Left ventricle myocardium inferior (tissue), 1 donor: ENCODE results near the gene GRAMD2A. TPM values are rescaled to one million over a fixed set of nuclear protein-coding genes. Genes with fewer than 3 reads are reported as not detected.

Experiments used
- DNase-seq: peaks from one replicate; pipeline ENCODE4 v3.0.0-alpha.2; 2020
- H3K27ac ChIP-seq: fragments of 200-600 bp; replicated peaks from 2 replicates; pipeline ENCODE4 v1.8.0; 2021
- H3K27me3 ChIP-seq: fragments of 200-600 bp; 2 replicates; pipeline ENCODE4 v1.8.0; 2021; ENCODE audit warnings: low read depth
- H3K36me3 ChIP-seq: fragments of 200-600 bp; 2 replicates; pipeline ENCODE4 v1.8.0; 2021
- H3K4me1 ChIP-seq: fragments of 200-600 bp; 2 replicates; pipeline ENCODE4 v1.8.0; 2021
- H3K4me3 ChIP-seq: fragments of 200-600 bp; 2 replicates; pipeline ENCODE4 v1.8.0; 2021; ENCODE audit warnings: mild to moderate bottlenecking, moderate library complexity
- H3K9me3 ChIP-seq: fragments of 200-600 bp; replicated peaks from 2 replicates; pipeline ENCODE4 v1.8.0; 2021
- intact Hi-C: fragments of 100-400 bp; cut with micrococcal nuclease; formaldehyde crosslinking; loops from one replicate; pipeline ENCODE4 v1.11.0; 2022
- total RNA-seq: library from RNA; stranded (reverse); fragmentation: NEBNext Ultra II Directional; extraction: Animal tissue kit (Norgen Biotek cat#: 25700); gene quantifications from one replicate; pipeline ENCODE4 v1.2.1, GENCODE V29; 2021
- TF ChIP-seq, protein P1 (sequence below): fragments of 200-600 bp; IDR thresholded peaks from 2 replicates; pipeline ENCODE4 v1.8.0; 2021; ENCODE audit warnings: antibody characterized with exemption, mild to moderate bottlenecking, borderline replicate concordance
- donor health status: DM: no; HTN: yes; CAD: no; lungs with severe emphysema.

The GRAMD2A gene
- total RNA-seq, 1 donor from 2014 or later: not detected

- intact Hi-C loops: no loop called here
- Histone ChIP-seq H3K9me3 (no peaks in the 10 kb centered on the region), H3K27ac (peak overlapping the region; percentile 15), H3K36me3 (no peaks in the 10 kb centered on the region), H3K4me1 (peaks cover 67% of the 10 kb centered on the region), H3K27me3 (no peaks in the 10 kb centered on the region), H3K4me3 (no peak overlapping the region)
- no peak for DNase-seq
- TF ChIP-seq, protein P1, sequence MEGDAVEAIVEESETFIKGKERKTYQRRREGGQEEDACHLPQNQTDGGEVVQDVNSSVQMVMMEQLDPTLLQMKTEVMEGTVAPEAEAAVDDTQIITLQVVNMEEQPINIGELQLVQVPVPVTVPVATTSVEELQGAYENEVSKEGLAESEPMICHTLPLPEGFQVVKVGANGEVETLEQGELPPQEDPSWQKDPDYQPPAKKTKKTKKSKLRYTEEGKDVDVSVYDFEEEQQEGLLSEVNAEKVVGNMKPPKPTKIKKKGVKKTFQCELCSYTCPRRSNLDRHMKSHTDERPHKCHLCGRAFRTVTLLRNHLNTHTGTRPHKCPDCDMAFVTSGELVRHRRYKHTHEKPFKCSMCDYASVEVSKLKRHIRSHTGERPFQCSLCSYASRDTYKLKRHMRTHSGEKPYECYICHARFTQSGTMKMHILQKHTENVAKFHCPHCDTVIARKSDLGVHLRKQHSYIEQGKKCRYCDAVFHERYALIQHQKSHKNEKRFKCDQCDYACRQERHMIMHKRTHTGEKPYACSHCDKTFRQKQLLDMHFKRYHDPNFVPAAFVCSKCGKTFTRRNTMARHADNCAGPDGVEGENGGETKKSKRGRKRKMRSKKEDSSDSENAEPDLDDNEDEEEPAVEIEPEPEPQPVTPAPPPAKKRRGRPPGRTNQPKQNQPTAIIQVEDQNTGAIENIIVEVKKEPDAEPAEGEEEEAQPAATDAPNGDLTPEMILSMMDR: no peak
These were observed 84.1 kb downstream of the GRAMD2A start for GRCh38 chr15:72113347-72114031.

DNA sequence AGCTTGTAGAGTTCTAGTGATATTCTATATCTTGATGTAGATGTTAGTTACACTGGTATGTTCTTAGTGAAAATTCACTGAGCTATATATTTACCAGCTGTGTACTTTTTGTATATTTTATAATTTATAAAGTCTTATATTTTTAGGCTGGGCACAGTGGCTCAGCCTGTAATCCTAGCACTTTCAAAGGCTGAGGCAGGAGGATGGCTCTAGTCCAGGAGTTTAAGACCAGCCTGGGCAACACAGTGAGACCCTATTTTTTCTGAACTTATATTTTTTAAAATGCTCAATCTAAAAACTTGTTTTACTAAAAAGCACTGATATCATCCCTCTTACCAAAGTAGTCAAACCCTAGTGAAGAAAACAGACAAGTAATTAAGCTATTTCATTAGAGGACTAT is 84.8 kb downstream of the GRAMD2A start:
- Histone ChIP-seq H3K4me1 (peaks cover 73% of the 10 kb centered on the region), H3K27me3 (no peaks in the 10 kb centered on the region), H3K9me3 (no peaks in the 10 kb centered on the region), H3K36me3 (no peaks in the 10 kb centered on the region), H3K4me3 (no peak overlapping the region), H3K27ac (peak overlapping the region; percentile 53)
- intact Hi-C loops: no loop called here
- no peak for DNase-seq
- TF ChIP-seq, protein P1: no peak

GRCh38 chr15:72112116-72112515 is 85.5 kb downstream of the GRAMD2A start:
- H3K36me3 ChIP-seq: no peaks in the 10 kb centered on the region
- no peaks in the 10 kb centered on the region for H3K27me3 ChIP-seq
- intact Hi-C loops: no loop called here
- no peak for DNase-seq
- TF ChIP-seq, protein P1: no peak
- peaks cover 73% of the 10 kb centered on the region for H3K4me1 ChIP-seq
- no peak overlapping the region for H3K4me3 ChIP-seq
- no peaks in the 10 kb centered on the region for H3K9me3 ChIP-seq
- peak overlapping the region; percentile 53 for H3K27ac ChIP-seq

- H3K27ac ChIP-seq: no peak overlapping the region
- no peak overlapping the region for H3K4me3 ChIP-seq
These were observed 87.2 kb downstream of the GRAMD2A start for GRCh38 chr15:72110355-72110754.

More at GRCh38 chr15:72110355-72110754, 87.2 kb downstream of the GRAMD2A start:
- intact Hi-C loops: no loop called here
- TF ChIP-seq, protein P1: no peak
- DNase-seq: no peak
- Histone ChIP-seq H3K9me3 (no peaks in the 10 kb centered on the region), H3K27me3 (no peaks in the 10 kb centered on the region), H3K36me3 (no peaks in the 10 kb centered on the region), H3K4me1 (peaks cover 66% of the 10 kb centered on the region)

Other genes with a start within 250 kb of the GRAMD2A start
- 22.5 TPM for gene MYO9A, start 79.6 kb downstream of the GRAMD2A start, total RNA-seq
- gene SENP8, start 79.4 kb downstream of the GRAMD2A start, total RNA-seq: 6.5 TPM
- 1,009 TPM for gene PKM, start 33.4 kb upstream of the GRAMD2A start, total RNA-seq
- 43.6 TPM for gene PARP6, start 74.8 kb upstream of the GRAMD2A start, total RNA-seq
- gene CELF6, start 122.4 kb upstream of the GRAMD2A start, total RNA-seq: 1.5 TPM
- gene HEXA, start 178.2 kb upstream of the GRAMD2A start, total RNA-seq: 58.9 TPM
- not detected for gene TMEM202, start 200.5 kb upstream of the GRAMD2A start, total RNA-seq